ENCODE results near the gene LYRM9. TPM values are rescaled to one million over a fixed set of nuclear protein-coding genes. Genes with fewer than 3 reads are reported as not detected.

LYRM9 gene
- total and polyA plus RNA-seq, 4 donors: 7.0 to 15.3 (median 8.8) TPM

- Histone ChIP-seq H3K4me1 (ENCODE audit: control insufficient read depth in 5 of 5, insufficient read depth in 5 of 5, low read length in 5 of 5) (peaks cover 0 to 2% (median 0%) of the 10 kb centered on the region in 5 donors), H3K9me3 (ENCODE audit: control insufficient read depth in 4 of 4, insufficient read depth in 3 of 4, low read length in 3 of 4) (no peaks in the 10 kb centered on the region), H3K27ac (ENCODE audit: low read depth in 1 of 2, low read length in 1 of 2) (no peak overlapping the region), H3K36me3 (ENCODE audit: control insufficient read depth in 4 of 4, insufficient read depth in 4 of 4, low read length in 4 of 4) (no peaks in the 10 kb centered on the region), H3K27me3 (ENCODE audit: control insufficient read depth in 3 of 3, insufficient read depth in 3 of 3, low read length in 2 of 3) (no peaks in the 10 kb centered on the region), H3K9ac (ENCODE audit: insufficient read depth in 1 of 2, low read length in 2 of 2) (no peak overlapping the region), H3K4me3 (no peak overlapping the region)
- WGBS, 2 donors: 61 to 80% methylated on average over 4 of the region's 4 CpGs
- no peak for TF ChIP-seq CTCF (IDR thresholded peaks at IDR 0.05; ENCODE audit: control extremely low read depth, extremely low read depth)
- ATAC-seq (ENCODE audit: insufficient read depth, low FRiP score) (no peak), DNase-seq (no peak)
These were observed 30.3 kb downstream of the LYRM9 start for GRCh38 chr17:27862840-27863239.

GRCh38 chr17:27862004-27862403 is 31.2 kb downstream of the LYRM9 start:
- H3K4me3 ChIP-seq: no peak overlapping the region
- no peak overlapping the region for H3K27ac ChIP-seq (ENCODE audit: low read depth in 1 of 2, low read length in 1 of 2)
- 94 to 97% methylated on average over 4 of the region's 4 CpGs for WGBS, 2 donors
- ATAC-seq (ENCODE audit: insufficient read depth, low FRiP score) (no peak), DNase-seq (no peak)
- H3K9me3 ChIP-seq (ENCODE audit: control insufficient read depth in 4 of 4, insufficient read depth in 3 of 4, low read length in 3 of 4): no peaks in the 10 kb centered on the region
- H3K4me1 ChIP-seq (ENCODE audit: control insufficient read depth in 5 of 5, insufficient read depth in 5 of 5, low read length in 5 of 5): peaks cover 0 to 2% (median 0%) of the 10 kb centered on the region in 5 donors
- H3K36me3 ChIP-seq (ENCODE audit: control insufficient read depth in 4 of 4, insufficient read depth in 4 of 4, low read length in 4 of 4): no peaks in the 10 kb centered on the region
- no peak for TF ChIP-seq CTCF (IDR thresholded peaks at IDR 0.05; ENCODE audit: control extremely low read depth, extremely low read depth)
- no peak overlapping the region for H3K9ac ChIP-seq (ENCODE audit: insufficient read depth in 1 of 2, low read length in 2 of 2)
- H3K27me3 ChIP-seq (ENCODE audit: control insufficient read depth in 3 of 3, insufficient read depth in 3 of 3, low read length in 2 of 3): no peaks in the 10 kb centered on the region

GRCh38 chr17:27860971-27861664 is 32.0 kb downstream of the LYRM9 start:
- no peaks in the 10 kb centered on the region for H3K36me3 ChIP-seq (ENCODE audit: control insufficient read depth in 4 of 4, insufficient read depth in 4 of 4, low read length in 4 of 4)
- TF ChIP-seq CTCF (IDR thresholded peaks at IDR 0.05; ENCODE audit: control extremely low read depth, extremely low read depth): no peak
- H3K9ac ChIP-seq (ENCODE audit: insufficient read depth in 1 of 2, low read length in 2 of 2): no peak overlapping the region
- ATAC-seq (ENCODE audit: insufficient read depth, low FRiP score) (no peak), DNase-seq (no peak)
- H3K9me3 ChIP-seq (ENCODE audit: control insufficient read depth in 4 of 4, insufficient read depth in 3 of 4, low read length in 3 of 4): no peaks in the 10 kb centered on the region
- no peak overlapping the region for H3K4me3 ChIP-seq
- no peaks in the 10 kb centered on the region for H3K27me3 ChIP-seq (ENCODE audit: control insufficient read depth in 3 of 3, insufficient read depth in 3 of 3, low read length in 2 of 3)
- no peak overlapping the region for H3K27ac ChIP-seq (ENCODE audit: low read depth in 1 of 2, low read length in 1 of 2)
- peaks cover 0 to 2% (median 0%) of the 10 kb centered on the region in 5 donors for H3K4me1 ChIP-seq (ENCODE audit: control insufficient read depth in 5 of 5, insufficient read depth in 5 of 5, low read length in 5 of 5)
- 87 to 88% methylated on average over 3 of the region's 3 CpGs for WGBS, 2 donors
